ENCODE results near the gene CHRNA9. TPM values are rescaled to one million over a fixed set of nuclear protein-coding genes. Genes with fewer than 3 reads are reported as not detected.

Gene CHRNA9
- total RNA-seq, 5 donors from 2014 or later (not counting 1 experiment from before 2014, with no cell fraction given), result 0.10 to 0.23 (median 0.15) TPM; not detected in 2

- no peaks in the 10 kb centered on the region for H3K36me3 Mint-ChIP-seq
- no peak overlapping the region for H3K4me3 ChIP-seq (ENCODE audit: control insufficient read depth in 1 of 2, extremely low read depth in 1 of 2, low read length in 1 of 2)
- H3K4me1 Mint-ChIP-seq, result no peaks in the 10 kb centered on the region
- peaks cover 0 to 8% (median 6%) of the 10 kb centered on the region in 3 donors for H3K9me3 Mint-ChIP-seq
- no peak for ATAC-seq (replicated peaks in 1 of 4)
- ChIA-PET POLR2A (no interaction called here), CTCF (no interaction called here)
- no peaks in the 10 kb centered on the region for H3K4me1 ChIP-seq (ENCODE audit: control insufficient read depth in 1 of 2, extremely low read depth in 1 of 2, insufficient read depth in 2 of 2, low read length in 2 of 2)
- H3K36me3 ChIP-seq (ENCODE audit: control insufficient read depth in 2 of 2, extremely low read depth in 1 of 2, insufficient read depth in 1 of 2, low read length in 1 of 2), result no peaks in the 10 kb centered on the region
- H3K9me3 ChIP-seq, result no peaks in the 10 kb centered on the region
- no peak overlapping the region for H3K27ac ChIP-seq (ENCODE audit: low read length)
- no peaks in the 10 kb centered on the region for H3K27me3 ChIP-seq (replicated peaks in 1 of 2; ENCODE audit: control insufficient read depth in 2 of 2, extremely low read depth in 1 of 2, insufficient read depth in 2 of 2, low read length in 1 of 2)
- no peak overlapping the region for H3K27ac Mint-ChIP-seq
- no peaks in the 10 kb centered on the region for H3K27me3 Mint-ChIP-seq
- no peak overlapping the region for H3K4me3 Mint-ChIP-seq
- no peak for DNase-seq
Measured at GRCh38 chr4:40363945-40364344, 28.8 kb downstream of the CHRNA9 start.

- H3K27ac ChIP-seq (ENCODE audit: low read length), result no peak overlapping the region
- Mint-ChIP-seq H3K27me3 (no peaks in the 10 kb centered on the region), H3K4me1 (no peaks in the 10 kb centered on the region), H3K36me3 (no peaks in the 10 kb centered on the region), H3K27ac (no peak overlapping the region), H3K9me3 (peaks cover 0 to 8% (median 6%) of the 10 kb centered on the region in 3 donors), H3K4me3 (no peak overlapping the region)
- DNase-seq, result no peak
- H3K4me1 ChIP-seq (ENCODE audit: control insufficient read depth in 1 of 2, extremely low read depth in 1 of 2, insufficient read depth in 2 of 2, low read length in 2 of 2), result no peaks in the 10 kb centered on the region
- H3K27me3 ChIP-seq (replicated peaks in 1 of 2; ENCODE audit: control insufficient read depth in 2 of 2, extremely low read depth in 1 of 2, insufficient read depth in 2 of 2, low read length in 1 of 2), result no peaks in the 10 kb centered on the region
- CTCF ChIA-PET, result no interaction called here
- no peaks in the 10 kb centered on the region for H3K36me3 ChIP-seq (ENCODE audit: control insufficient read depth in 2 of 2, extremely low read depth in 1 of 2, insufficient read depth in 1 of 2, low read length in 1 of 2)
- no peak for ATAC-seq (replicated peaks in 1 of 4)
- POLR2A ChIA-PET, result no interaction called here
- H3K9me3 ChIP-seq, result no peaks in the 10 kb centered on the region
- no peak overlapping the region for H3K4me3 ChIP-seq (ENCODE audit: control insufficient read depth in 1 of 2, extremely low read depth in 1 of 2, low read length in 1 of 2)
- WGBS (ENCODE audit: insufficient coverage), result 80% methylated on average over 1 of the region's 2 CpGs
Measured at GRCh38 chr4:40365766-40366165, 30.6 kb downstream of the CHRNA9 start.

- Histone ChIP-seq H3K4me1 (ENCODE audit: control insufficient read depth in 1 of 2, extremely low read depth in 1 of 2, insufficient read depth in 2 of 2, low read length in 2 of 2) (no peaks in the 10 kb centered on the region), H3K9me3 (no peaks in the 10 kb centered on the region), H3K27me3 (replicated peaks in 1 of 2; ENCODE audit: control insufficient read depth in 2 of 2, extremely low read depth in 1 of 2, insufficient read depth in 2 of 2, low read length in 1 of 2) (no peaks in the 10 kb centered on the region), H3K36me3 (ENCODE audit: control insufficient read depth in 2 of 2, extremely low read depth in 1 of 2, insufficient read depth in 1 of 2, low read length in 1 of 2) (no peaks in the 10 kb centered on the region), H3K4me3 (ENCODE audit: control insufficient read depth in 1 of 2, extremely low read depth in 1 of 2, low read length in 1 of 2) (no peak overlapping the region), H3K27ac (ENCODE audit: low read length) (no peak overlapping the region)
- Mint-ChIP-seq H3K9me3 (no peaks in the 10 kb centered on the region), H3K4me3 (no peak overlapping the region), H3K27me3 (no peaks in the 10 kb centered on the region), H3K4me1 (no peaks in the 10 kb centered on the region), H3K36me3 (no peaks in the 10 kb centered on the region), H3K27ac (no peak overlapping the region)
- DNase-seq (no peak), ATAC-seq (replicated peaks in 1 of 4) (no peak)
- ChIA-PET POLR2A (no interaction called here), CTCF (no interaction called here)
- WGBS (ENCODE audit: insufficient coverage), result no CpG with 5 or more reads among the region's 4 CpGs
Measured at GRCh38 chr4:40367451-40367850, 32.3 kb downstream of the CHRNA9 start.

GRCh38 chr4:40369437-40370274, 34.5 kb downstream of the CHRNA9 start:
- DNase-seq, result no peak
- Mint-ChIP-seq H3K4me1 (no peaks in the 10 kb centered on the region), H3K27me3 (no peaks in the 10 kb centered on the region), H3K9me3 (no peaks in the 10 kb centered on the region), H3K36me3 (no peaks in the 10 kb centered on the region), H3K27ac (no peak overlapping the region), H3K4me3 (no peak overlapping the region)
- ChIA-PET CTCF (no interaction called here), POLR2A (no interaction called here)
- Histone ChIP-seq H3K4me3 (ENCODE audit: control insufficient read depth in 1 of 2, extremely low read depth in 1 of 2, low read length in 1 of 2) (no peak overlapping the region), H3K4me1 (ENCODE audit: control insufficient read depth in 1 of 2, extremely low read depth in 1 of 2, insufficient read depth in 2 of 2, low read length in 2 of 2) (no peaks in the 10 kb centered on the region), H3K27me3 (replicated peaks in 1 of 2; ENCODE audit: control insufficient read depth in 2 of 2, extremely low read depth in 1 of 2, insufficient read depth in 2 of 2, low read length in 1 of 2) (no peaks in the 10 kb centered on the region), H3K36me3 (ENCODE audit: control insufficient read depth in 2 of 2, extremely low read depth in 1 of 2, insufficient read depth in 1 of 2, low read length in 1 of 2) (no peaks in the 10 kb centered on the region), H3K9me3 (no peaks in the 10 kb centered on the region), H3K27ac (ENCODE audit: low read length) (no peak overlapping the region)
- no peak for ATAC-seq (replicated peaks in 1 of 4)
- WGBS (ENCODE audit: insufficient coverage), result 55% methylated on average over 2 of the region's 3 CpGs

- no peaks in the 10 kb centered on the region for H3K36me3 ChIP-seq (ENCODE audit: control insufficient read depth in 2 of 2, extremely low read depth in 1 of 2, insufficient read depth in 1 of 2, low read length in 1 of 2)
Measured at GRCh38 chr4:40372651-40373050, 37.5 kb downstream of the CHRNA9 start.

GRCh38 chr4:40373636-40374035, 38.5 kb downstream of the CHRNA9 start:
- no CpG with 5 or more reads among the region's 3 CpGs for WGBS (ENCODE audit: insufficient coverage)
- no peak for ATAC-seq (replicated peaks in 1 of 4)

More at GRCh38 chr4:40372651-40373050, 37.5 kb downstream of the CHRNA9 start:
- DNase-seq (no peak), ATAC-seq (replicated peaks in 1 of 4) (no peak)
- ChIA-PET CTCF (no interaction called here), POLR2A (no interaction called here)
- no peak overlapping the region for H3K27ac Mint-ChIP-seq
- WGBS (ENCODE audit: insufficient coverage), result no CpG with 5 or more reads among the region's 3 CpGs
- H3K9me3 Mint-ChIP-seq, result no peaks in the 10 kb centered on the region
- Histone ChIP-seq H3K9me3 (no peaks in the 10 kb centered on the region), H3K4me3 (ENCODE audit: control insufficient read depth in 1 of 2, extremely low read depth in 1 of 2, low read length in 1 of 2) (no peak overlapping the region), H3K4me1 (ENCODE audit: control insufficient read depth in 1 of 2, extremely low read depth in 1 of 2, insufficient read depth in 2 of 2, low read length in 2 of 2) (no peaks in the 10 kb centered on the region), H3K27ac (ENCODE audit: low read length) (no peak overlapping the region), H3K27me3 (replicated peaks in 1 of 2; ENCODE audit: control insufficient read depth in 2 of 2, extremely low read depth in 1 of 2, insufficient read depth in 2 of 2, low read length in 1 of 2) (no peaks in the 10 kb centered on the region)
- H3K27me3 Mint-ChIP-seq, result no peaks in the 10 kb centered on the region
- no peak overlapping the region for H3K4me3 Mint-ChIP-seq
- no peaks in the 10 kb centered on the region for H3K36me3 Mint-ChIP-seq
- no peaks in the 10 kb centered on the region for H3K4me1 Mint-ChIP-seq

More at GRCh38 chr4:40373636-40374035, 38.5 kb downstream of the CHRNA9 start:
- ChIA-PET POLR2A (no interaction called here), CTCF (no interaction called here)
- no peaks in the 10 kb centered on the region for H3K27me3 Mint-ChIP-seq
- Histone ChIP-seq H3K36me3 (ENCODE audit: control insufficient read depth in 2 of 2, extremely low read depth in 1 of 2, insufficient read depth in 1 of 2, low read length in 1 of 2) (no peaks in the 10 kb centered on the region), H3K27me3 (replicated peaks in 1 of 2; ENCODE audit: control insufficient read depth in 2 of 2, extremely low read depth in 1 of 2, insufficient read depth in 2 of 2, low read length in 1 of 2) (no peaks in the 10 kb centered on the region), H3K27ac (ENCODE audit: low read length) (no peak overlapping the region), H3K9me3 (no peaks in the 10 kb centered on the region), H3K4me3 (ENCODE audit: control insufficient read depth in 1 of 2, extremely low read depth in 1 of 2, low read length in 1 of 2) (no peak overlapping the region), H3K4me1 (ENCODE audit: control insufficient read depth in 1 of 2, extremely low read depth in 1 of 2, insufficient read depth in 2 of 2, low read length in 2 of 2) (no peaks in the 10 kb centered on the region)
- no peak for DNase-seq
- no peaks in the 10 kb centered on the region for H3K9me3 Mint-ChIP-seq
- no peak overlapping the region for H3K27ac Mint-ChIP-seq
- H3K4me1 Mint-ChIP-seq, result no peaks in the 10 kb centered on the region
- H3K36me3 Mint-ChIP-seq, result no peaks in the 10 kb centered on the region
- H3K4me3 Mint-ChIP-seq, result no peak overlapping the region
